Measurements from ENCODE around the gene NKD1.

- TF ChIP-seq CTCF (IDR thresholded peaks at IDR 0.05), result no peak
- no peak for TF ChIP-seq POLR2A (IDR thresholded peaks at IDR 0.05)
Observed at GRCh38 chr16:50694206-50694605, 146.0 kb downstream of the NKD1 start.

All from adrenal gland (tissue), 5 donors.